Peyer's patch (tissue), 4 donors: ENCODE data around the gene ANKRD44. TPM values are rescaled to one million over a fixed set of nuclear protein-coding genes. Genes with fewer than 3 reads are reported as not detected.

Experiments
- DNase-seq, 3 donors: peaks; one replicate each; pipeline ENCODE4 v3.0.0-alpha.2; 2017 to 2019
- H3K27ac ChIP-seq, 4 donors: fragments of 200-600 bp; sonication (generic); one replicate each; pipeline ENCODE4 v1.5.1; 2016 to 2019
- H3K27me3 ChIP-seq, 2 donors: fragments of 200-600 bp; sonication (generic); one replicate each; pipeline ENCODE4 v1.5.1; 2019
- H3K36me3 ChIP-seq, 3 donors: fragments of 200-600 bp; sonication (generic); one replicate each; pipeline ENCODE4 v1.5.1; 2016 to 2019
- H3K4me1 ChIP-seq, 4 donors: fragments of 200-600 bp; sonication (generic); one replicate each; pipeline ENCODE4 v1.5.1; 2016 to 2019
- H3K4me3 ChIP-seq, 4 donors: fragments of 200-600 bp; sonication (generic); 1 replicate in 3 of 4; 2 replicates in 1 of 4; pipeline ENCODE4 v1.5.1; 2016 to 2019; ENCODE audit warnings: mild to moderate bottlenecking in 1 of 4
- H3K9me3 ChIP-seq, 4 donors: fragments of 200-600 bp; sonication (generic); one replicate each; pipeline ENCODE4 v1.5.1; 2016 to 2019; ENCODE audit warnings: mild to moderate bottlenecking in 1 of 4
- CTCF ChIP-seq, 6 experiments: fragments of 450-650 bp in 4 of 6; fragments of 200-600 bp in 2 of 6; sonication (generic) in 1 of 6; IDR thresholded peaks; one replicate each; pipeline ENCODE4 v1.5.1; 2017 to 2019; ENCODE audit warnings: antibody characterized with exemption in 6 of 6, mild to moderate bottlenecking in 3 of 6, moderate library complexity in 1 of 6
- POLR2A ChIP-seq, 2 donors: fragments of 450-650 bp; IDR thresholded peaks; one replicate each; pipeline ENCODE4 v1.5.1; 2017; ENCODE audit warnings: antibody characterized with exemption in 2 of 2, mild to moderate bottlenecking in 2 of 2, moderate library complexity in 2 of 2
- total RNA-seq, 4 donors: library from RNA; depleted of rRNA; stranded (reverse); fragments of >200 nt; gene quantifications; one replicate each; pipeline ENCODE4 v1.1.0, GENCODE V29; 2016

Gene ANKRD44
- total RNA-seq, 4 donors from 2014 or later: 24.8 to 215 (median 32.0) TPM

- TF ChIP-seq CTCF (IDR thresholded peaks at IDR 0.05) (no peak), POLR2A (IDR thresholded peaks at IDR 0.05) (no peak)
- DNase-seq: no peak
Measured at GRCh38 chr2:197340591-197340990, 30.0 kb upstream of the ANKRD44 start.

GRCh38 chr2:197339496-197340220 lies 29.1 kb upstream of the ANKRD44 start:
- Histone ChIP-seq H3K9me3 (no peaks in the 10 kb centered on the region), H3K27me3 (no peaks in the 10 kb centered on the region), H3K36me3 (no peaks in the 10 kb centered on the region), H3K4me1 (no peaks in the 10 kb centered on the region), H3K27ac (no peak overlapping the region), H3K4me3 (no peak overlapping the region)
- TF ChIP-seq CTCF (IDR thresholded peaks at IDR 0.05): no peak
- no peak for TF ChIP-seq POLR2A (IDR thresholded peaks at IDR 0.05)
- no peak for DNase-seq

More at GRCh38 chr2:197340591-197340990, 30.0 kb upstream of the ANKRD44 start:
- no peaks in the 10 kb centered on the region for H3K4me1 ChIP-seq
- no peaks in the 10 kb centered on the region for H3K27me3 ChIP-seq
- H3K27ac ChIP-seq: no peak overlapping the region
- no peaks in the 10 kb centered on the region for H3K36me3 ChIP-seq
- no peak overlapping the region for H3K4me3 ChIP-seq
- no peaks in the 10 kb centered on the region for H3K9me3 ChIP-seq

GRCh38 chr2:197339016-197339415 lies 28.4 kb upstream of the ANKRD44 start:
- H3K4me3 ChIP-seq: no peak overlapping the region
- H3K27me3 ChIP-seq: no peaks in the 10 kb centered on the region
- no peak overlapping the region for H3K27ac ChIP-seq
- no peaks in the 10 kb centered on the region for H3K9me3 ChIP-seq
- H3K36me3 ChIP-seq: no peaks in the 10 kb centered on the region
- H3K4me1 ChIP-seq: no peaks in the 10 kb centered on the region
- TF ChIP-seq CTCF (IDR thresholded peaks at IDR 0.05): no peak
- TF ChIP-seq POLR2A (IDR thresholded peaks at IDR 0.05): no peak
- DNase-seq: no peak

- H3K27ac ChIP-seq: no peak overlapping the region
- DNase-seq: no peak
- no peaks in the 10 kb centered on the region for H3K4me1 ChIP-seq
- no peaks in the 10 kb centered on the region for H3K36me3 ChIP-seq
- H3K4me3 ChIP-seq: no peak overlapping the region
- no peak for TF ChIP-seq POLR2A (IDR thresholded peaks at IDR 0.05)
- no peak for TF ChIP-seq CTCF (IDR thresholded peaks at IDR 0.05)
- H3K27me3 ChIP-seq: no peaks in the 10 kb centered on the region
- H3K9me3 ChIP-seq: no peaks in the 10 kb centered on the region
Measured at GRCh38 chr2:197332641-197333040, 22.1 kb upstream of the ANKRD44 start.

GRCh38 chr2:197328461-197328860 lies 17.9 kb upstream of the ANKRD44 start:
- Histone ChIP-seq H3K36me3 (no peaks in the 10 kb centered on the region), H3K4me3 (no peak overlapping the region), H3K27ac (no peak overlapping the region), H3K4me1 (no peaks in the 10 kb centered on the region), H3K27me3 (no peaks in the 10 kb centered on the region), H3K9me3 (no peaks in the 10 kb centered on the region)
- DNase-seq: no peak
- no peak for TF ChIP-seq POLR2A (IDR thresholded peaks at IDR 0.05)
- TF ChIP-seq CTCF (IDR thresholded peaks at IDR 0.05): no peak
